ENCODE results near the gene CARD14.
"Not testable (repeated sequence)": the region's sequence is repeated elsewhere in the genome, so short reads cannot be mapped to it uniquely, and the experiment has no call there.

CARD14 gene

DNA sequence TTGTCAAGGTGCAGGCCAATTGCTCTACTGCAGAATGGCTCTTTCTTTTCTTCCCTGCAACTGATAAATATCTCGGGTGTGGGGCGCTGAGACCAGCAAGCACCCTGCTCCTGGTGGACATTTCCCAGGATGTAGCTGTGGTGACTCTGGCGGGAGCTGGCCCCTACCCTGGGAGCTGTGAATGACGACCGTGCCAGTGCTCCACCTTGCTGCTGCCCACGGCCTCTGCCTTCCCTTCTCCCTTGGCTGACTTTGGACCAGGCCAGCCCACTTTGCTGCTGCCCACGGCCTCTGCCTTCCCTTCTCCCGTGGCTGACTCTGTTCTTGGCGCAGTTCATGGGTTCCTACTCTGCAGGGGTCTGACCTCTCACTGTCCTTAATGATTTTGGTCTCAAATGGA lies 16.1 kb downstream of the CARD14 start:
- DNase-seq (ENCODE audit: low read depth): no peak

GRCh38 chr17:80187090-80187489 lies 17.3 kb downstream of the CARD14 start:
- DNase-seq (ENCODE audit: low read depth): no peak

- no peak for DNase-seq (ENCODE audit: low read depth)
These were observed 17.7 kb downstream of the CARD14 start for GRCh38 chr17:80187515-80187941.

GRCh38 chr17:80189611-80190010 lies 19.8 kb downstream of the CARD14 start:
- DNase-seq (ENCODE audit: low read depth): no peak

DNA sequence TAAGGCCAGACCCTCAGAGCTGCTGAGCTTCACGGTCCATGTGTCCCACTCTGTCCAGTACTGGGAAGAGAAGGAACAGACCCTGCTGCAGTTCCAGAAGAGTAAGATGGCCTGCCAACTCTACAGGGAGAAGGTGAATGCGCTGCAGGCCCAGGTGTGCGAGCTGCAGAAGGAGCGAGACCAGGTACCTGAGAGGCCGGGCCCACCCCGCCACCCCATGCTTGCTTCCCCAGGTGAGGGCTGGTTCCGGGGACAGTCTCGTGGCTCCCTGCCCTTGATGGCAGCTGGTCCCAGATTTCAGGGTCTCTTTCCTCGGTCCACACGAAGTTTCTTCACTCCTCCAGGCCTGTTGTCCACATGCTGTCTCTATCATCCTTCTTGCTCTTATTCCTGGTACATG lies 20.9 kb downstream of the CARD14 start:
- no peak for DNase-seq (ENCODE audit: low read depth)

DNA sequence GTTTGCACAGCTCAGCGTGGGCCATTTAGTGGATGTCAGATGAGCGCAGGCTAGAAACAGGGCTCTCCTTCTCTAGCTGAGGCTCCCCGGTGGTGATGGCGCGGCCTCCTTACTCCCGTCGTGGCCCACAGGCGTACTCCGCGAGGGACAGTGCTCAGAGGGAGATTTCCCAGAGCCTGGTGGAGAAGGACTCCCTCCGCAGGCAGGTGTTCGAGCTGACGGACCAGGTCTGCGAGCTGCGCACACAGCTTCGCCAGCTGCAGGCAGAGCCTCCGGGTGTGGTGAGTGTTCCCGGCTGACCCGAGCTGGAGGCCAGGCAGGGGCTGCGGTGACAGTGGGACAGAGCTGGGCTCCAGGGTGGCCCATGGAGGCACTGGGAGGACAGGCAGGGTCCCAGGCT lies 21.4 kb downstream of the CARD14 start:
- no peak for DNase-seq (ENCODE audit: low read depth)

DNA sequence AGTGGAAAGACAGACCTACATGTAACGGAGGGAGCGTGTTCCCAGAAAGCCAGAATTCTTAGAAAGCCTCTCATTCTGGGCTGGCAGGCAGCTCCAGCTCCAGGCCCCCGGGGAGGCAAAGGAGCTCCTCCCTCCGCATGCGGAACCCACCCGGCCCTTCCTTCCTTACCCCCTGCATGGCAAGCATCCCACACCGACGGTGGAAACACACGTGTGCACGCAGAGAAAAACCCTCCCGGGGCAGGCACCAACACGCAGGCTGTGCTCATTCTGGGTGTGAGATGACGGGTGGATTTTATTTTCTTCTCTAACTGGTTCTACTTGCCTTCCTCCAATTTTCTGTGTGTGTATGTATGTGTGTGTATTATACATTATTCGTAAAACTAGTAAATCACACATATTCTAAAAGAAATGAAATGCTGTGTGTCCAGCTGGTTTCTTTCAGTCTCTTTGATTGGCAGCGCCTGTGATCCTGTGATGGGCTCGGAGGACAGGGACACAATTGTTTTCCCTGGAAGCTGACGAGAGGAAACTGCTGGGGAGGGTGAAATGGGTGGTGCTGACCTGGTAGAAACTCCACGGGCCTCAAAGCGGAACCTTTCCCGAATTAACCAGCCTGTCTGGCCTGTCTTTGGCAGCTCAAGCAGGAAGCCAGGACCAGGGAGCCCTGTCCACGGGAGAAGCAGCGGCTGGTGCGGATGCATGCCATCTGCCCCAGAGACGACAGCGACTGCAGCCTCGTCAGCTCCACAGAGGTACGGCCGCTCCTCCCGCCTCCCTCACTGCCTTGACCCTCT lies 22.2 kb downstream of the CARD14 start:
- no peak for DNase-seq (ENCODE audit: low read depth)

DNA sequence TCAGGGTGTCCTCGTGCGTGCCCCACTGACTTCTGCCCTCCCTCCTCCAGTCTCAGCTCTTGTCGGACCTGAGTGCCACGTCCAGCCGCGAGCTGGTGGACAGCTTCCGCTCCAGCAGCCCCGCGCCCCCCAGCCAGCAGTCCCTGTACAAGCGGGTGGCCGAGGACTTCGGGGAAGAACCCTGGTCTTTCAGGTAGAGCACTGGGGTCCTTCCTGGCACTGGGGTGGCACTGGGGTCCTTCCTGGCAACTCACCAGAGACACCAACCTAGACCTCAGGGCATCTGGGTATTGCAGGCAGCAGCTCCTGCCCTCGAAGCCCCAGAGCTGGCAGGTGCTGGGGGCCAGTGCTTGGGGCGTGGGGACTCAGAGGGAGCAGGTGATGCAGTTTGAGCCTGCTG lies 25.3 kb downstream of the CARD14 start:
- DNase-seq (ENCODE audit: low read depth): no peak

DNA sequence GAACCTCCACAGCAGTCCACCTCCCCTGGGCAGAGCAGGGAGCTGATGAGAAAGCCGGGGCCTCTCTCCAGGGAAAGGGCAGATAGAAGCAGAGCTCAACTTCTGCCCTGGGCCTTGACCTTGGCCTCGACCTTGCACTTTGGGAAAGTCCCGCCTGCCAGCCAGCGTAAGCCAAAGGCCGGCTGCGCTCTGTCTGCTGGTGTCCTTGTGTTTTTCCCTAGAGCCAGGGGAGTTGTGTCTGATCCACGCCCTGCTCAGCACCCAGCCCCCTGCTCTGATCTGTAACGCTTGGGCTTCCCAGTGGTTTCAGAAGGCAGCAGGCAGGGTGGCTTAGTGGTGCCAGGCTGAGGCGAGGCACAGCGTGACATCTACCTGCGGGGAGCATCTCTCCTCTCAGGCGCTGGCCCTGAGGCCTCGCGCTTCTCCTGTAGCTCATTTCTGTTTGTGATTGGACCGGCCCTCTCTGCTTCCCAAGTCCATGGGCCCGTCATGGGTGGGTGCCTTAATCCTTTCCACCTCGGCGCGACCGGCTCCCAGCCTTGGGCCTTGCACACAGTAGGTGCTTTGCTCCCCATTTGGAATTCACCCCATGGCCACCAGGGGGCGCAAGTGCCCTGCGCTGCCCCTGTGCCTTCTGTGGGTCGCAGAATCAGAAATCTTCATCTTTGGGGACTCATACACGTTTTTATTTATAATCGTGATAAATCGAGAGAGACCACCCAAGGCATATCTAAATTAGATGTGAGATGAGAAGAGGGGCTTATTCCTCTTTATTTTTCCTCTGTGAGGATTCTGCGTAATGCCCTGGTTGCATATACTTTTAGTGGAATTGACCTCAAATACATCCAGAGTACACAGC lies 26.1 kb downstream of the CARD14 start:
- peak; percentile 9 for DNase-seq (ENCODE audit: low read depth)

DNA sequence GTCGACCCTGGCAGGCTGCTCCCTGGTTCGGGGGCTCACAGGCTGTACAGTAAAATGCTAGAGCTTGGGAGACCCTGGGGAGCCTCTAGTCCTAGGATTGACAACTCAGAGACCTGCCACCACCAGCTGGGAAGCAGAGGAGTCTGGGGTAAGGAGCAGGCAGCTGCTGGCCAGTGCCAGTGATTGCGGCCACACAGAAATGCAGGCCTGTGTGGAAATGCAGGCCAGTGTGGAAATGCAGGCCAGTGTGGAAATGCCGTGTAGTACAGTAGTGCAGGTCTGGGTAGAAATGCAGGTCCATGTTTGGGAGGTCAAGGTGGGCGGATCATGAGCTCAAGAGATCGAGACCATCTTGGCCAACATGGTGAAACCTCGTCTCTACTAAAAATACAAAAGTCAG lies 26.8 kb downstream of the CARD14 start:
- DNase-seq (ENCODE audit: low read depth): no peak

- DNase-seq (ENCODE audit: low read depth): no peak
These were observed 28.4 kb downstream of the CARD14 start for GRCh38 chr17:80198144-80198661.

GRCh38 chr17:80199295-80199694 lies 29.5 kb downstream of the CARD14 start:
- DNase-seq (ENCODE audit: low read depth): not testable (repeated sequence)

DNA sequence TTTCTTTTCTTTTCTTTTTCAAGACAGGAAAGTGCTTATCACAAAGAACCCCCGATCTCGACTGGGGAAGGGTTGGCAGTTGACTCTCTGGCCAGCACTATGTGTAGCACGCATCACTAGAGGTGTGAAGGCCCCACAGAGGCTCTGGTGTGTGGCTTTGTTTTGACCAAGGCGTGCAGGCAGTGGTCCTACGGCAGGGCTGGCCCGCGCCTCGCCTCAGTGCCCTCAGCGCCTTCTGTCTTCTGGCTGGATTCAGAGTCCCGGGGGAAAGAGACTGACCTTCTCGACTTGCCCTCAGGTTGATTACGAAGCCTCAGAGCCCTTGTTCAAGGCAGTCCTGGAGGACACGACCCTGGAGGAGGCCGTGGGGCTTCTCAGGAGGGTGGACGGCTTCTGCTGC lies 31.6 kb downstream of the CARD14 start:
- no peak for DNase-seq (ENCODE audit: low read depth)

- DNase-seq (ENCODE audit: low read depth): no peak
These were observed 32.4 kb downstream of the CARD14 start for GRCh38 chr17:80202197-80202596.

DNA sequence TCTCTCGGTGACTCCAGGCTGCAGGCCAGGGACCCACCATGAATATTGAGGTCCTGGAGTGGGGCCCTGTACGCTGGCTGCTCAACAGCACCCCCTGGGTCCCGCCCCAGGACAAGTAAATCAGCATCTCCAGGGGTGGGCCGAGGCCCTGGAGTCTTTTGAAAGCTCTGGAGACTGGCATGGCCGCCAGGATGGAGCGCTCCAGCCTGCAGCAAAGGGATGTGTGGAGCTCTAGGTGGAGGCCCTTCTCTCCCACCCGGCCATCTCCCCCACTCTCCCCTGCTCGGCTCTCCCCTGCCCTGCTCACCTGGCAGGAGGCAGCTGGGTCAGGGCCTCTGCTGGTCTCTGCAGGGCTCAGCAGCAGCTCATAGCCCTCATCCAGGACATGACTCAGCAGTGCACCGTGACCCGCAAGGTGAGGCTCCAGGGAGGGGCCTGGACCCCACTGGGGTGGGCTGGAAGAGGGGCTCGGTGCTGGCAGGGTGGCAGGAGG lies 33.7 kb downstream of the CARD14 start:
- DNase-seq (ENCODE audit: low read depth): no peak

DNA sequence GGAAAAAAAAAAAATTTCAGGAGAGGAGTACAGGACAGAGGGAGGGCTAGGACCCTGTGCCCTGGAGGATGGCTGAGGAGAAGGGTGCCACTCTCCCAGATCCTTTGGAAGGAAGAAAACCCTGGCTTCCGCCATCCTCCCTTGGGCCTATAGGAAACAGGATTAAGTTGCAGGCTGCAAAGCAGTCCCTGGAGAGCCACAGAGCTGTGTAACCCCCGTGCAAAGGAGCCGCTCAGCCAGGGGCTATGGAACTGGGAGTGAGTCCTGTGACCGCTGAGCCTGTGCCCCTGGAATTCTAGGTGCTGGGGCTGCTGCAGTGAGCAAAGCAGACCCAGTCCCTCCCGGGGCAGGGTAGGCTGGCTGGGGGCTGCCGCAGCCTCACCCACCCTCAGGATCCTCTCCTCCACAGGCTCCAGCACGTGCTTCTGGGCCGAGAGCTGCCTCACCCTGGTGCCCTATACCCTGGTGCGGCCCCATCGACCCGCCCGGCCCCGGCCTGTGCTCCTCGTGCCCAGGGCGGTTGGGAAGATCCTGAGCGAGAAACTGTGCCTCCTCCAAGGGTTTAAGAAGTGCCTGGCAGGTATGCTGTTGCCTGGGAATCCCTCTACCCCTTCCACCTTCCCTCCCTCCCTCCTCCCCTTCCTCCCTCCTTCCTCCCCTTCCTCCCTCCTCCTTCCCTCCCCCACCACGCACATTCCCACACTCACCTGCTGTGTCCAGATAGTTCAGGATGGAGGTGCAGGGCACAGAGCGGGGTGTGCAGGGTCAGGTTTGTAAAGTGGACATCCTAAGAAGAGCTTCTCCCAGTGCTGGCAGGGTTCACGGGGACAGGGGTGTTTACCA lies 35.0 kb downstream of the CARD14 start:
- no peak for DNase-seq (ENCODE audit: low read depth)

DNA sequence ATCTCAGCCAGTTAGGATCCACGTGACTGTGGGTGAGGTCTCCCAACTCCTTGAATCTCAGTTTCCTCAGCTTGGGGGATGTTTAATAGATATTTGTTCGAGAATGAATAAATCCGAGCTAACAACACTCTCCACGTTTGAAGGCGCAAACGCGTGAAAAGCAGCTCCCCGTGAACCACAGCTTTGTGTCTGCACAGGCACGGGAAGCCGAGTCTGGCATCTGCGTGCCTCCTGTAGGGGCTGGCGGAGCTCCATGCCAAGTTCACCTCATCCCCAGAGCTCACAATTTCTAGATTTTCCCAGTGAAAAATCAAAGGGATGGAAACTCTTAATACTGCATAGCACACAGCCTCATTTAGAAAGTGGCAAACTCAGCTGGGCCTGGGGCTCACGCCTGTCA lies 36.0 kb downstream of the CARD14 start:
- no peak for DNase-seq (ENCODE audit: low read depth)

- DNase-seq (ENCODE audit: low read depth): no peak
These were observed 38.2 kb downstream of the CARD14 start for GRCh38 chr17:80208050-80208449.

DNA sequence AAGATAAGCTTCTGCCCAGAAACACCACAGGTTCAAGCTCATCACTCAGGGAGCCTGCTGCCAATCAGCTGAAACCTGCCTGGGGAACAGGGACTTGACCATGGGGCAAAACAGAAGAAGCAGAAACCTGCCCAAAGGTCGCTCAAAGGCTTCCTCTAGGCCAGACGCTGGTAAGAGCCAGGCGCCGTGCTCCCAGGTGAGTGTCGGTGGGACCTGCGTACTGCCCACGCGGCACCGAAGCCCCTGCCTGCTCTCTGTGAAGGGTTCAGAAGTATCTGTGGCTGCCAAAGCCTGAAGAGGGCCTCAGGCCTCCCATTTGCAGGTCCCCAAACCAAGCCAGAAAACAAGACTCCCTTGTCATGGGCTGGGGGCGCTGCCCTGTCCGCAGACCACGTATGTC lies 39.9 kb downstream of the CARD14 start:
- DNase-seq (ENCODE audit: low read depth): no peak

DNA sequence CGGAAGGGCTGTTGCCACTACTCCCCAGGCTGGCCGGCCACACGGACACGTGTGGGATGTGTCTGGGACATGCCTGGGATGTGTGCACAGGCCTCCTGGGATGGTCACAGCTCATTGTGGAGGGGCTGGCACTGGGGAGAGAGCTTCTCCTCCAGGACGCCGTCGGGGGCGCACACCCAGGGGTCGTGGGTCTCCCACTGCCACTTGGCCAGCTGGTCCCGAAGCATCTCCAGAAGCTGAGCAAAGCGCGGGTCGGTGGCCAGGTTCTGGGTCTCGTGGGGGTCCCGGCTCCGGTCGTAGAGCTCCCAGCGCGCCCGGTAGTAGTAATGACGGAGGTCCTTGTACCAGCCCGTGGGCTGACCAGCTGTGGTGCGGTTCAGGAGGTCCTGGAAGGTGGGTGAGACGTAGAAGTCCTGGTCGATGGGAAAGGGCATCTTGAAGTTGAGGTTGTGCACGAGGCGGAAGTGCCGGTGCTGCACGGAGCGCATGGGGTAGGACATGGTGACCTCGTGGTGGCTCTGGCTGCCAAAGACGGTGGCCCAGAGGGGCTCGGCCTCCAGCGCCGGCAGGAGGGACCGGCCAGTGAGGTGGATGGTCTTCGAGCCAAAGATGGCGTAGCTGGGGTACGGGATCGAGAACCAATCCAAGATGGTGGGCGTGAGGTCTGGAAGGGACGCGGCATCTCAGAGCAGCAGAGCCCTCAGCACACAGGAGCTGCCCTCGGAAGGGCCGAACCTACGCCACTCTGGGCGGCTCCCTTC lies 40.7 kb downstream of the CARD14 start:
- DNase-seq (ENCODE audit: low read depth): no peak

DNA sequence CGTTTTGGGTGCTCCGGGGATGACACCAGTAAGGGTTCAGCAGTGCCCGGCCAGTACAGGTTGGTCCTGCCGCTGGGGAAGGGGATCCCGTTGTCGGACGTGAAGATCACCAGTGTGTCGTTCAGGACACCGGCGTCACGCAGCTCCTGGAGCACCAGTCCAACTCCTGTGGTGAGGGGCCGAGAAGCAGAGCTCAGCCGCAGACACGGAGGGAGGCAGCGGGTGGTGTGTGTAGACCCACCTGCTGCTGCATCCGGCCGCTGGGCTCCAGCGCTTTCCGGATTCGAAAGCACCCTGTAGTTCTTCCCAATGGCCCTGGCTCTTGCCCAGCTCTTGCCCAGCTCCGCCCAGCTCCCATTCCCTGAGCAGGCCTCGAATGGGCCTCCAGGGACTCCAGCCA lies 42.3 kb downstream of the CARD14 start:
- DNase-seq (ENCODE audit: low read depth): no peak

All from T-helper 22 cell (primary cell).